ENCODE measurements around the gene CENPN. TPM values are rescaled to one million over a fixed set of nuclear protein-coding genes. Genes with fewer than 3 reads are reported as not detected.
A peak's percentile ranks its signal among the peaks of the same experiment; 100 is the strongest.

Gene CENPN
- total RNA-seq, 1 experiment from 2014 or later = 88.0 TPM

GRCh38 chr16:81000873-81001272, 6.1 kb upstream of the CENPN start:
- Histone ChIP-seq H3K4me1 (peaks cover 3% of the 10 kb centered on the region; the same call in 1 of the 2 replicates), H3K4me3 (no peak overlapping the region), H3K9me3 (replicated peaks) (no peaks in the 10 kb centered on the region), H3K27me3 (no peaks in the 10 kb centered on the region), H3K27ac (no peak overlapping the region), H3K36me3 (no peaks in the 10 kb centered on the region)
- DNase-seq = no peak

GRCh38 chr16:81001330-81001729, 5.7 kb upstream of the CENPN start:
- DNase-seq = no peak

GRCh38 chr16:81003064-81003463, 4.0 kb upstream of the CENPN start:
- H3K27me3 ChIP-seq = no peaks in the 10 kb centered on the region
- H3K4me1 ChIP-seq = peaks cover 3% of the 10 kb centered on the region; the same call in 1 of the 2 replicates
- H3K4me3 ChIP-seq = no peak overlapping the region
- peak overlapping the region; percentile 51; the same call in 1 of the 2 replicates for H3K27ac ChIP-seq
- DNase-seq = no peak
- H3K9me3 ChIP-seq (replicated peaks) = no peaks in the 10 kb centered on the region
- no peaks in the 10 kb centered on the region for H3K36me3 ChIP-seq

More at GRCh38 chr16:81001330-81001729, 5.7 kb upstream of the CENPN start:
- Histone ChIP-seq H3K27ac (no peak overlapping the region), H3K36me3 (no peaks in the 10 kb centered on the region), H3K27me3 (no peaks in the 10 kb centered on the region), H3K4me3 (no peak overlapping the region), H3K4me1 (peaks cover 3% of the 10 kb centered on the region; the same call in 1 of the 2 replicates), H3K9me3 (replicated peaks) (no peaks in the 10 kb centered on the region)

GRCh38 chr16:81003610-81004460, 3.2 kb upstream of the CENPN start:
- Histone ChIP-seq H3K4me3 (no peak overlapping the region), H3K9me3 (replicated peaks) (no peaks in the 10 kb centered on the region), H3K27me3 (no peaks in the 10 kb centered on the region), H3K4me1 (peaks cover 3% of the 10 kb centered on the region; the same call in 1 of the 2 replicates), H3K27ac (peak overlapping the region; percentile 51), H3K36me3 (no peaks in the 10 kb centered on the region)
- DNase-seq = no peak

- no peaks in the 10 kb centered on the region for H3K9me3 ChIP-seq (replicated peaks)
- no peaks in the 10 kb centered on the region for H3K27me3 ChIP-seq
- peak in 1 of 2 experiments; percentile 53 for DNase-seq
- H3K4me3 ChIP-seq = peak overlapping the region; percentile 2; the same call in 1 of the 2 replicates
- H3K4me1 ChIP-seq = peaks cover 3% of the 10 kb centered on the region; the same call in 1 of the 2 replicates
- no peak overlapping the region for H3K27ac ChIP-seq
- no peaks in the 10 kb centered on the region for H3K36me3 ChIP-seq
Observed at GRCh38 chr16:81004646-81005353, 2.2 kb upstream of the CENPN start.

GRCh38 chr16:81005610-81006161, 1.3 kb upstream of the CENPN start:
- H3K27ac ChIP-seq = peak overlapping the region; percentile 100; the same call in 1 of the 2 replicates
- DNase-seq = no peak
- peak overlapping the region; percentile 96 for H3K4me3 ChIP-seq

GRCh38 chr16:81006211-81006812, 702 bp upstream of the CENPN start:
- Histone ChIP-seq H3K27ac (peak overlapping the region; percentile 100), H3K36me3 (no peaks in the 10 kb centered on the region), H3K4me3 (peak overlapping the region; percentile 96), H3K27me3 (no peaks in the 10 kb centered on the region), H3K4me1 (peaks cover 3% of the 10 kb centered on the region; the same call in 1 of the 2 replicates), H3K9me3 (replicated peaks) (no peaks in the 10 kb centered on the region)
- DNase-seq = peak in 1 of 2 experiments; percentile 32

More at GRCh38 chr16:81005610-81006161, 1.3 kb upstream of the CENPN start:
- Histone ChIP-seq H3K4me1 (peaks cover 3% of the 10 kb centered on the region; the same call in 1 of the 2 replicates), H3K27me3 (no peaks in the 10 kb centered on the region), H3K9me3 (replicated peaks) (no peaks in the 10 kb centered on the region), H3K36me3 (no peaks in the 10 kb centered on the region)

- Histone ChIP-seq H3K4me1 (peaks cover 3% of the 10 kb centered on the region; the same call in 1 of the 2 replicates), H3K27ac (no peak overlapping the region), H3K4me3 (no peak overlapping the region), H3K27me3 (no peaks in the 10 kb centered on the region), H3K9me3 (replicated peaks) (no peaks in the 10 kb centered on the region), H3K36me3 (peaks cover 9% of the 10 kb centered on the region)
- no peak for DNase-seq
Observed at GRCh38 chr16:81008505-81008789, 1.4 kb downstream of the CENPN start.

GRCh38 chr16:81012974-81013373, 6.0 kb downstream of the CENPN start:
- no peak for DNase-seq
- H3K36me3 ChIP-seq = peaks cover 33% of the 10 kb centered on the region
- H3K27me3 ChIP-seq = no peaks in the 10 kb centered on the region
- no peaks in the 10 kb centered on the region for H3K9me3 ChIP-seq (replicated peaks)
- no peaks in the 10 kb centered on the region for H3K4me1 ChIP-seq
- no peak overlapping the region for H3K27ac ChIP-seq
- H3K4me3 ChIP-seq = no peak overlapping the region

GRCh38 chr16:81014672-81015071, 7.7 kb downstream of the CENPN start:
- Histone ChIP-seq H3K27ac (no peak overlapping the region), H3K36me3 (peaks cover 40% of the 10 kb centered on the region), H3K4me1 (no peaks in the 10 kb centered on the region), H3K27me3 (no peaks in the 10 kb centered on the region), H3K4me3 (no peak overlapping the region), H3K9me3 (replicated peaks) (no peaks in the 10 kb centered on the region)
- no peak for DNase-seq

GRCh38 chr16:81018496-81018895, 11.5 kb downstream of the CENPN start:
- H3K27me3 ChIP-seq = no peaks in the 10 kb centered on the region
- peaks cover 48% of the 10 kb centered on the region for H3K36me3 ChIP-seq
- H3K4me1 ChIP-seq = no peaks in the 10 kb centered on the region
- H3K4me3 ChIP-seq = no peak overlapping the region
- no peak for DNase-seq
- no peak overlapping the region for H3K27ac ChIP-seq
- H3K9me3 ChIP-seq (replicated peaks) = no peaks in the 10 kb centered on the region

GRCh38 chr16:81026429-81026828, 19.4 kb downstream of the CENPN start:
- Histone ChIP-seq H3K27ac (no peak overlapping the region), H3K9me3 (replicated peaks) (no peaks in the 10 kb centered on the region), H3K4me3 (no peak overlapping the region), H3K27me3 (no peaks in the 10 kb centered on the region), H3K36me3 (peaks cover 35% of the 10 kb centered on the region), H3K4me1 (no peaks in the 10 kb centered on the region)
- no peak for DNase-seq

GRCh38 chr16:81029930-81030604, 23.1 kb downstream of the CENPN start:
- Histone ChIP-seq H3K36me3 (peaks cover 21% of the 10 kb centered on the region), H3K9me3 (replicated peaks) (no peaks in the 10 kb centered on the region), H3K27me3 (no peaks in the 10 kb centered on the region), H3K27ac (no peak overlapping the region), H3K4me3 (no peak overlapping the region), H3K4me1 (no peaks in the 10 kb centered on the region)
- DNase-seq = no peak

GRCh38 chr16:81035398-81035974, 28.5 kb downstream of the CENPN start, which contains the start of gene ATMIN:
Gene ATMIN (plus strand): TSS chr16:81035842. CDS start chr16:81035871, 29 bp downstream.
- Histone ChIP-seq H3K4me3 (peak within 1 kb of the TSS; percentile 67), H3K9me3 (replicated peaks) (no peaks in the 10 kb centered on the region), H3K36me3 (no peaks in the 10 kb centered on the region), H3K27me3 (no peaks in the 10 kb centered on the region), H3K4me1 (no peaks in the 10 kb centered on the region), H3K27ac (no peak within 1 kb of the TSS)
- peak; percentile 64 to 78 for DNase-seq

All from SJCRH30 (cell line).